Cardiac atrium fibroblast (primary cell): ENCODE data around the gene SFTPB. TPM values are rescaled to one million over a fixed set of nuclear protein-coding genes. Genes with fewer than 3 reads are reported as not detected.

ENCODE experiments used
- total RNA-seq: library from RNA; depleted of rRNA; stranded (reverse); fragments of >200 nt; gene quantifications from 2 replicates; pipeline ENCODE4 v1.2.3, GENCODE V29; 2015

SFTPB gene
- total RNA-seq, result not detected in 2 replicates

DNA sequence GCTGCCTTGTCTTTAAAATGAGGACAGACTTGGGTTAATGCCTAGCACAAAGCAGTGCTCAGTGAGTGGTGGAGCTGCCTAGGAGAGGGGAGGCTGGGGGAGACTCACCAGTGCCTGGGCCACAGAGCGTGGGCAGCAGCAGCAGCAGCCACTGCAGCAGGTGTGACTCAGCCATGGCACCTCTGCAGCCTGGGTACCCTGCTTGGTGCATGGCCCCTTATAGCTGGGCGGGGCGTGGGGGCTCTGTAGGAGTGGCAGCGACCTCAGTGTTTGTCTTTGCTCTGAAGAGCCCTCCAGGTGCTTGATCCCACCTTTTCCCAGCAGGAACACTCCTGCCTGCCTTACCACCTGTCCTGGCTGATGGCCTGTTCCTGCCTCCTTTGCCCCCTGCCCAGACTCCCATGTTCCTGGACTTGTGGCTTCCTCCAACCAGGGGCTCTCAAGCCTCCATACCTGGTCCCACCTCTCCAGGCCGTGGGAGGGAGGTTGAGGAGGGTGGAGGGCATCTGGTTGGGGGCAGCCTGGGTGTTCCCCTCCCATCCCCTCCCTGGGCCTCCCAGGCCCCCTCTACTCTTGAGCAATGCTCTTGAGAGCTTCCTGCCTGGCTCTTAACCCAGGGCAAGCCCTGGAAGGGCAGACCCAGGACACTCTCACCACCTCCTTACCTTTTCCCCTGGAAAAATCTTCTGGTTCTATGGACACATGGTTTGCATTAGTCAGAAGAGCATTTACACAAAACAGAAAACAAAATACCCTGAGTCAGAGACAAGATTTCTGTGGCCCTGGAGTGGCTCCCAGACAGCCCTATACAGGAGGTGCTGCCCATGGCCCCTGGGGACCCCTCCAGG is at the start of gene SFTPB:
Gene SFTPB (minus strand): TSS at position 191 of the 848 bp plus-strand sequence. CDS start 16 bp downstream, at position 175.

DNA sequence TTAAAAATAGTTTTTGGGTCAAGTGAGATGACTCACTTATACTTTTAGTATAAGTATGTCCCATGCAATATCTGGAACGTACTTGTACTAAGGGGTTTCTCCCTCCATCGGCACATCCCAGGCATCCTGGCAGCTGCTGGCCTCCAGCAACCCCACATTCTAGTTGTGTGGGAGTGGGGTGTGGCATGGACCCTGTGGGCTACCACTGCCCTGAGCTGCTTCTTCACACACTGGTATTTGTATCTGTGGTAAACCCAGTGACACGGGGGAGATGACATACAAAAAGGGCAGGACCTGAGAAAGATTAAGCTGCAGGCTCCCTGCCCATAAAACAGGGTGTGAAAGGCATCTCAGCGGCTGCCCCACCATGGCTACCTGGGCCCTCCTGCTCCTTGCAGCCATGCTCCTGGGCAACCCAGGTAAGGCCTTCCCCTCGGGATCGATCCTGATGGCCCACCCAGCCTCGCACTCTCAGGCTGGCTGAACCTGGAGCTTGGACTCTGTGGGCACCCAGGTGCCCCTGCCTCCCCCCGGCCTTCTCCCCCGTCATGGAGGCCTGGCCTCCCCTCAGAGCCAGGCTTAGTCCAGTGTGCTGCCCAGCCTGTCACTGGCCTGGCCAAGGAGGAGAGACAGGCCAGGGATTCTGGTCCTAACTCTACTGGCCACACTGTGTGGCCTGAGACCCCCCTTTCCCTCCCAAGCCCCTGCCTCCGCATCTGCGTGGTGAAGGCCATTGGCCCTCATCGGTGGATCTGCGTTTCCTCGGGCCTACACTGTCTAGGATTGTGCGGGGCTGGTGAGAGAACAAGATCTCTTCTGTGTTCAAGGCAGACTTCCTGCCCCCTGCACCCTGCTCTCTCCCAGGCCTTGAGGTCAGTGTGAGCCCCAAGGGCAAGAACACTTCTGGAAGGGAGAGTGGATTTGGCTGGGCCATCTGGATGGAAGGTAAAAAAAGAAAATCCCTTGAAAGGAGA is 26.3 kb upstream of the SFTPB start, which contains the start of gene GNLY:
Gene GNLY (plus strand): TSS at position 307 of the 974 bp plus-strand sequence. CDS start 61 bp downstream, at position 368.

DNA sequence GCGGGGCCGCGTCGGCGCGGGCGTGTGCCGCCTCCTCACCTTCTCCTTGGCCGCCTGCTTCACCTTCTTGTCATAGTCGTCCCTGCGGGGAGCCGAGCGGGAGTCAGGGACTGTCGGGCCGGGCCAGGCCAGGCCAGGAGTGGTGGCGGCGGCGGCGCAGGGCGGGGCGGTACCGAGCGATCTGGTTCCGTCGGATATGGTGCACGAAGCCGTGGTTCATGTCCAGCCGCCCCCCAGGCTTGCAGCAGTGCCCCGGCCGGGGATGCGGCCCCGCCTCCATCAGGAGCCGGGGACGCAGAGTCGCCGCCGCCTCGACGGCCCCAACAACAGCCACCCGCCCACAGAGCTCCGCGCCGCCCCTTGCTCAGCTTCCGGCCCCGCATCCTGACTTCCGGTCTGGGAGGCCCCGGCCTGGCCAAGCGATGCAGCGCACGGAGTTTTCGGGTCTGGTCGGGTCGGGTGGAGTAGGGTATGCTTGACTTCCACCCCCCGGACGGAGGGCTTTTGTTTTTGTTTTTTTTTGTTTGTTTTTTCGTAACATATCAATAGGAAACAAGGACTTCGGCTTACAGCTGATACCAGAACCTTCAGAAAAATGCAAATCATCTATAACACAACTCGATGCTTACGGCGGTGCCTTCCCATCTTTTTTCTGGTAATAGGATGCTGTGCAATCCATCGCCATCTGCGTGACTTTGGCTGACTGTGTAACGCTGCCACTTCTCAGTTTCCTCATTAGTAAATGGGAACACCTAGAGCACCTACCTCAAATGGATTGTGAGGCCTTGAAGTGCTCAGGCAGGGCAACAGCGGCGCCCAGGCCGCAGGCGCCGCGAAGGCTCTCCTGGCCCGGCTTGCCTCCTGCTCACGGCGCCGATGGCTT is 56.1 kb downstream of the SFTPB start, which contains the start of gene C2orf68:
Gene C2orf68 (minus strand): TSS at position 362 of the 883 bp plus-strand sequence. CDS start 82 bp downstream, at position 280.

Other genes with a start within 250 kb of the SFTPB start
- not detected in 2 replicates for gene SH2D6, start 249.5 kb downstream of the SFTPB start, total RNA-seq
- 86.3 and 97.7 TPM in 2 replicates for gene MAT2A, start 129.0 kb downstream of the SFTPB start, total RNA-seq
- 46.5 and 82.5 TPM in 2 replicates for gene GGCX, start 106.7 kb downstream of the SFTPB start, total RNA-seq
- 0.16 and 2.2 TPM in 2 replicates for gene VAMP8, start 90.6 kb downstream of the SFTPB start, total RNA-seq
- 30.6 and 43.5 TPM in 2 replicates for gene VAMP5, start 83.8 kb downstream of the SFTPB start, total RNA-seq
- gene RNF181, start 72.5 kb downstream of the SFTPB start, total RNA-seq, result 136 and 149 TPM in 2 replicates
- 21.4 and 31.4 TPM in 2 replicates for gene TMEM150A, start 65.5 kb downstream of the SFTPB start, total RNA-seq
- gene C2orf68, start 56.1 kb downstream of the SFTPB start, total RNA-seq, result 7.4 and 11.0 TPM in 2 replicates
- gene USP39, start 52.0 kb downstream of the SFTPB start, total RNA-seq, result 46.2 and 46.3 TPM in 2 replicates
- not detected in 2 replicates for gene GNLY, start 26.2 kb upstream of the SFTPB start, total RNA-seq
- gene ATOH8, start 85.8 kb upstream of the SFTPB start, total RNA-seq, result 115 and 129 TPM in 2 replicates
- gene ST3GAL5, start 220.8 kb upstream of the SFTPB start, total RNA-seq, result 16.4 and 32.1 TPM in 2 replicates